H9 (cell line): ENCODE results near the gene HIPK1. TPM values are rescaled to one million over a fixed set of nuclear protein-coding genes. Genes with fewer than 3 reads are reported as not detected.

Source experiments
- DNase-seq: peaks from one replicate; pipeline ENCODE4 v3.0.0-alpha.2; 2017
- H2AFZ ChIP-seq: one replicate; pipeline ENCODE4 v1.6.1; 2013; ENCODE audit warnings: mild to moderate bottlenecking, low read length, control low read depth, moderate library complexity
- H2AK5ac ChIP-seq: 2 replicates; pipeline ENCODE4 v1.6.1; 2013; ENCODE audit warnings: low read length, control low read depth, mixed read lengths; ENCODE audit not compliant: insufficient read length
- H2BK120ac ChIP-seq: one replicate; pipeline ENCODE4 v1.6.1; 2013; ENCODE audit warnings: low read depth, mild to moderate bottlenecking, low read length, control low read depth, inconsistent platforms; ENCODE audit not compliant: poor library complexity, severe bottlenecking
- H2BK12ac ChIP-seq: 2 replicates; pipeline ENCODE4 v1.6.1; 2013; ENCODE audit warnings: low read length, control low read depth, mixed read lengths, low read depth; ENCODE audit not compliant: insufficient read length
- H2BK15ac ChIP-seq: 2 replicates; pipeline ENCODE4 v1.6.1; 2013; ENCODE audit warnings: low read depth, low read length, control low read depth
- H2BK20ac ChIP-seq: one replicate; pipeline ENCODE4 v1.6.1; 2013; ENCODE audit warnings: low read depth, mild to moderate bottlenecking, low read length, control low read depth, inconsistent platforms; ENCODE audit not compliant: poor library complexity, severe bottlenecking
- H2BK5ac ChIP-seq: 2 replicates; pipeline ENCODE4 v1.6.1; 2013; ENCODE audit warnings: low read length, control low read depth, mixed read lengths; ENCODE audit not compliant: insufficient read length
- H3K14ac ChIP-seq: 2 replicates; pipeline ENCODE4 v1.6.1; 2013; ENCODE audit warnings: low read length, control low read depth; ENCODE audit not compliant: insufficient read depth
- H3K18ac ChIP-seq: 2 replicates; pipeline ENCODE4 v1.6.1; 2013; ENCODE audit warnings: low read depth, mild to moderate bottlenecking, mixed read lengths, low read length, control low read depth; ENCODE audit not compliant: insufficient read length
- H3K23ac ChIP-seq: 2 replicates; pipeline ENCODE4 v1.6.1; 2013; ENCODE audit warnings: low read length, control low read depth, mixed read lengths, low read depth; ENCODE audit not compliant: insufficient read length
- H3K23me2 ChIP-seq: 2 replicates; pipeline ENCODE4 v1.6.1; 2013; ENCODE audit warnings: low read depth, mild to moderate bottlenecking, mixed read lengths, low read length, control low read depth; ENCODE audit not compliant: insufficient read length, poor library complexity, severe bottlenecking
- H3K27ac ChIP-seq: 2 replicates; pipeline ENCODE4 v1.5.1; 2013; ENCODE audit warnings: low read length, control low read depth, mixed read lengths, low read depth; ENCODE audit not compliant: insufficient read length
- H3K27me3 ChIP-seq: 2 replicates; pipeline ENCODE4 v1.6.1; 2013; ENCODE audit warnings: low read length, control low read depth, inconsistent platforms; ENCODE audit not compliant: insufficient read depth
- H3K4ac ChIP-seq: 2 replicates; pipeline ENCODE4 v1.6.1; 2013; ENCODE audit warnings: low read depth, mild to moderate bottlenecking, control low read depth, inconsistent platforms, low read length, moderate library complexity
- H3K4me1 ChIP-seq: 2 replicates; pipeline ENCODE4 v1.6.1; 2013; ENCODE audit warnings: low read length, control low read depth, inconsistent platforms; ENCODE audit not compliant: insufficient read depth
- H3K4me2 ChIP-seq: 2 replicates; pipeline ENCODE4 v1.6.1; 2013; ENCODE audit warnings: low read length, control low read depth, mixed read lengths; ENCODE audit not compliant: insufficient read length, insufficient read depth
- H3K56ac ChIP-seq: 2 replicates; pipeline ENCODE4 v1.6.1; 2013; ENCODE audit warnings: low read depth, mild to moderate bottlenecking, mixed read lengths, low read length, control low read depth; ENCODE audit not compliant: insufficient read length
- H3K79me1 ChIP-seq: 2 replicates; pipeline ENCODE4 v1.6.1; 2013; ENCODE audit warnings: low read depth, mild to moderate bottlenecking, moderate library complexity, low read length, control low read depth, inconsistent platforms; ENCODE audit not compliant: insufficient read depth, poor library complexity, severe bottlenecking
- H3K79me2 ChIP-seq: 2 replicates; pipeline ENCODE4 v1.6.1; 2013; ENCODE audit warnings: low read length, control low read depth, inconsistent platforms; ENCODE audit not compliant: insufficient read depth
- H3K9ac ChIP-seq: 2 replicates; pipeline ENCODE4 v1.6.1; 2013; ENCODE audit warnings: low read length, control low read depth, mixed read lengths; ENCODE audit not compliant: insufficient read length; ENCODE audit errors: extremely low read depth
- H3K9me3 ChIP-seq: one replicate; pipeline ENCODE4 v1.6.1; 2013; ENCODE audit warnings: low read depth, low read length, inconsistent platforms; ENCODE audit not compliant: control insufficient read depth
- H3T11ph ChIP-seq: one replicate; pipeline ENCODE4 v1.6.1; 2013; ENCODE audit warnings: mild to moderate bottlenecking, low read length, control low read depth, inconsistent platforms
- H4K20me1 ChIP-seq: one replicate; pipeline ENCODE4 v1.6.1; 2013; ENCODE audit not compliant: control insufficient read depth, insufficient read length, insufficient read depth
- H4K5ac ChIP-seq: 2 replicates; pipeline ENCODE4 v1.6.1; 2013; ENCODE audit warnings: low read depth, mild to moderate bottlenecking, mixed read lengths, low read length, control low read depth; ENCODE audit not compliant: insufficient read length
- H4K8ac ChIP-seq: replicated peaks from 2 replicates; pipeline ENCODE4 v1.6.1; 2013; ENCODE audit warnings: low read length, control low read depth, mixed read lengths, low read depth; ENCODE audit not compliant: insufficient read length
- H4K91ac ChIP-seq: 2 replicates; pipeline ENCODE4 v1.6.1; 2013; ENCODE audit warnings: low read depth, mild to moderate bottlenecking, moderate library complexity, mixed read lengths, low read length, control low read depth; ENCODE audit not compliant: insufficient read length
- H3K27ac Mint-ChIP-seq, 3 experiments: 2 replicates in 2 of 3; 3 replicates in 1 of 3; pipeline ENCODE4 v1.8.0; 2020 to 2021; ENCODE audit warnings: mixed read lengths in 3 of 3, mild to moderate bottlenecking in 1 of 3, moderate library complexity in 1 of 3
- H3K27me3 Mint-ChIP-seq: 2 replicates; pipeline ENCODE4 v1.8.0; 2021; ENCODE audit warnings: low read depth, mild to moderate bottlenecking, moderate library complexity, mixed read lengths
- H3K36me3 Mint-ChIP-seq, 3 experiments: 2 replicates in 2 of 3; 3 replicates in 1 of 3; pipeline ENCODE4 v1.8.0; 2020 to 2021; ENCODE audit warnings: low read depth in 3 of 3, mixed read lengths in 3 of 3; ENCODE audit not compliant: insufficient read depth in 1 of 3
- H3K4me1 Mint-ChIP-seq, 2 experiments: 2 replicates each; pipeline ENCODE4 v1.8.0; 2020; ENCODE audit warnings: mixed read lengths in 2 of 2
- H3K4me3 Mint-ChIP-seq, 2 experiments: 2 replicates in 1 of 2; 3 replicates in 1 of 2; pipeline ENCODE4 v1.8.0; 2020 to 2021; ENCODE audit warnings: mild to moderate bottlenecking in 2 of 2, mixed read lengths in 2 of 2, moderate library complexity in 1 of 2
- H3K9me3 Mint-ChIP-seq, 2 experiments: 2 replicates in 1 of 2; 3 replicates in 1 of 2; pipeline ENCODE4 v1.8.0; 2020; ENCODE audit warnings: mild to moderate bottlenecking in 2 of 2, mixed read lengths in 2 of 2, moderate library complexity in 1 of 2
- CTCF ChIP-seq: fragments of 200-600 bp; sonication (generic); conservative IDR thresholded peaks from 3 replicates; pipeline ENCODE4 v1.8.0; 2021; ENCODE audit warnings: antibody characterized with exemption, mild to moderate bottlenecking
- WGBS: extraction: QIAGEN DNeasy Blood & Tissue Kit; methylation state at CpG from one replicate; pipeline ENCODE4 v1.1.7; 2013; ENCODE audit warnings: missing lambda C conversion rate, low lambda C conversion rate, mixed read lengths; ENCODE audit not compliant: insufficient read length; ENCODE audit errors: extremely low coverage; 5-methylcytosine and 5-hydroxymethylcytosine counted together
- total RNA-seq: library from RNA; stranded (reverse); gene quantifications from 2 replicates; pipeline ENCODE4 v1.2.1, GENCODE V29; 2021

Gene HIPK1
- total RNA-seq, 1 experiment from 2014 or later, result 65.7 TPM

- Mint-ChIP-seq H3K9me3 (peaks cover 35 to 43% of the 10 kb centered on the region in 2 experiments), H3K4me1 (peaks cover 3 to 4% of the 10 kb centered on the region in 2 experiments; a peak in 3 of 4 replicates), H3K27ac (no peak overlapping the region), H3K36me3 (peaks cover 32 to 45% (median 40%) of the 10 kb centered on the region in 3 experiments), H3K27me3 (peaks cover 10% of the 10 kb centered on the region), H3K4me3 (no peak overlapping the region)
- H2BK120ac ChIP-seq, result no peak overlapping the region
- no peak overlapping the region for H3T11ph ChIP-seq
- no peak overlapping the region for H2AK5ac ChIP-seq
- H3K23ac ChIP-seq, result no peak overlapping the region
- H2BK20ac ChIP-seq, result no peak overlapping the region
- no peaks in the 10 kb centered on the region for H3K27me3 ChIP-seq
- no peak overlapping the region for H3K9ac ChIP-seq
- no peaks in the 10 kb centered on the region for H3K23me2 ChIP-seq
- no CpG with 5 or more reads among the region's 2 CpGs for whole genome bisulfite sequencing
- no peak overlapping the region for H4K91ac ChIP-seq
- H3K4ac ChIP-seq, result no peak overlapping the region
- H3K18ac ChIP-seq, result no peak overlapping the region
- no peak overlapping the region for H3K56ac ChIP-seq
- H2BK5ac ChIP-seq, result no peak overlapping the region
- no peaks in the 10 kb centered on the region for H3K79me1 ChIP-seq
- no peak for TF ChIP-seq CTCF
- H3K27ac ChIP-seq, result no peak overlapping the region
- H2AFZ ChIP-seq, result no peak overlapping the region
- H4K5ac ChIP-seq, result no peak overlapping the region
- H4K8ac ChIP-seq, result no peak overlapping the region
- H4K20me1 ChIP-seq, result no peaks in the 10 kb centered on the region
- no peak for DNase-seq
- no peak overlapping the region for H3K14ac ChIP-seq
- H3K79me2 ChIP-seq, result no peaks in the 10 kb centered on the region
- no peak overlapping the region for H3K4me2 ChIP-seq
- no peaks in the 10 kb centered on the region for H3K4me1 ChIP-seq
- no peak overlapping the region for H2BK12ac ChIP-seq
- H2BK15ac ChIP-seq, result no peak overlapping the region
- peaks cover 3% of the 10 kb centered on the region for H3K9me3 ChIP-seq
Observed at GRCh38 chr1:113990530-113990929, 61.4 kb downstream of the HIPK1 start.
